GM18519 (cell line): ENCODE results near the gene GOLGA8S.
"Not testable (repeated sequence)": the region's sequence is repeated elsewhere in the genome, so short reads cannot be mapped to it uniquely, and the experiment has no call there.

ENCODE experiments used
- ATAC-seq: cut with Tn5 transposase; IDR thresholded peaks from one replicate; pipeline ENCODE4 v1.9.1; 2021; ENCODE audit warnings: mild to moderate bottlenecking, moderate library complexity; ENCODE audit not compliant: unreplicated experiment, low FRiP score

GOLGA8S gene, protein sequence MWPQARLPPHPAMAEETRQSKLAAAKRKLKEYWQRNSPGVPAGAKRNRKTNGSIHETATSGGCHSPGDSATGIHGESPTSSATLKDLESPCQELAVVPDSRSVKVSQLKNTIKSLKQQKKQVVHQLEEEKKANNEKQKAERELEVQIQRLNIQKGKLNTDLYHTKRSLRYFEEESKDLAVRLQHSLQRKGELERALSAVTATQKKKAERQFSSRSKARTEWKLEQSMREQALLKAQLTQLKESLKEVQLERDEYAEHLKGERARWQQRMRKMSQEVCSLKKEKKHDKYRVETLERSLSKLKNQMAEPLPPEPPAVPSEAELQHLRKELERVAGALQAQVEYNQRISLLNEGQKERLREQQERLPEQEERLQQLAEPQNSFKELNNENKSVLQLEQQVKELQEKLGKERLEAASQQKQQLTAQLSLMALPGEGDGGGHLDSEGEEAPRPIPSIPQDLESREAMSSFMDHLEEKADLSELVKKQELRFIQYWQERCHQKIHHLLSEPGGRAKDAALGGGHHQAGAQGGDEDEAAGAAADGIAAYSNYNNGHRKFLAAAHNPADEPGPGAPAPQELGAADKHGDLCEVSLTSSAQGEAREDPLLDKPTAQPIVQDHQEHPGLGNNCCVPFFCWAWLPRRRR

GRCh38 chr15:23354448-23354847, at the start of gene GOLGA8S:
GOLGA8S (plus strand) TSS chr15:23354748; CDS start chr15:23354810, 62 bp downstream.
- not testable (repeated sequence) for ATAC-seq

DNA sequence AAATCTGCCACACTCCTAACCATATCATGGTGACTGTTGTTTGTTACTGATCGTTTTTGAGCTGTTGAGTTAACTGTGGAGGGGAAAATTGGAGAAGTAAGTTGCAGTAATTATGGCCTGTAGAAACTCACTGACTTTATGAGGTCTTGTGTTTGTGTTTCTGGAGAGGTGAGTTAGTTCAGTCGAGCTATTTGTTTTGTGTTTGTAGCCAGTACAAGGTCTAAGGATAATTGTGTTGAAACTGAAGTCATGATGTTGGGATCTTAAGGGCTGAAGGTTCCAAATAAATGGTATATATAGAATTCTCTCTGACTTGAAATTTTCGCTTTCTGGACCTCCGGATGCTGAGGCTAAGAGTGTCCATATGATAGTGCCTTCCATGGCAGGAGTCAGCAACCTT, 49.7 kb upstream of the GOLGA8S start:
- not testable (repeated sequence) for ATAC-seq

DNA sequence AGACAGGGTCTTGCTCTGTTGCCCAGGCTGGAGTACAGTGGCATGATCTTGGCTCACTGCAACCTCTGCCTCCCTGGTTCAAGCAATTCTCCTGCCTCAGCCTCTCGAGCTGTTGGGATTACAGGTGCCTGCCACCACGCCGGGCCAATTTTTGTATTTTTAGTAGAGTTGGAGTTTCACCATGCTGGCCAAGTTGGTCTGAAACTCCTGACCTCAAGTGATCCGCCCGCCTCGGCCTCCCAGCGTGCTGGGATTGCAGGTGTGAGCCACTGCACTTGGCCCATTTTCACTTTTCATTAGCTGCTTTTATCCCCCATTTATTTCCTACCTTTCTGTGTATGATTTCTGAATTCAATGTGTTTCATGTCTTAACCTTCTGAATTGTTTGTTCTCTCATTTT, 48.6 kb upstream of the GOLGA8S start:
- ATAC-seq: not testable (repeated sequence)

GRCh38 chr15:23311233-23311632, 43.3 kb upstream of the GOLGA8S start:
- ATAC-seq: not testable (repeated sequence)

- ATAC-seq: not testable (repeated sequence)
These were observed 20.5 kb upstream of the GOLGA8S start, which contains the start of gene GOLGA6L26 for GRCh38 chr15:23334096-23334495. GOLGA6L26 (minus strand) TSS chr15:23334196; CDS start chr15:23334135, 61 bp downstream.

DNA sequence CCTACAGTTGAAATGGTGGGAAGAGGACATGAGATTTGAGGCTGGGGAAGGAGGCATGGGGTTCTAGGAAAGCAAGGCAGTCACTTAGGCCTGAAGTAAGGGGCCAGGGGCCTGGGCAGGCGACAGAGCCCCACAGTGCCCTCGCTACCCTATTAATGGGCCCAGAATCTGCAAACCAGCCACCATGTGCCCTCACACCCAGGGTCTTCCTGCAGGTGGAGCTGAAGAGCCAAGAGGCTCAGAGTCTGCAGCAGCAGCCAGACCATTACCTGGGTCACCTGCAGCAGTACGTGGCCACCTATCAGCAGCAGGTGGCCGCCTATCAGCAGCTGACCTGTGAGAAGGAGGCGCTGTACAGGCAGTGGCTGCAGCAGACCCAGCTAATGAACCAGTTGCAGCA, 8.1 kb downstream of the GOLGA8S start:
- not testable (repeated sequence) for ATAC-seq

- not testable (repeated sequence) for ATAC-seq
These were observed 9.7 kb downstream of the GOLGA8S start for GRCh38 chr15:23364261-23364660.

DNA sequence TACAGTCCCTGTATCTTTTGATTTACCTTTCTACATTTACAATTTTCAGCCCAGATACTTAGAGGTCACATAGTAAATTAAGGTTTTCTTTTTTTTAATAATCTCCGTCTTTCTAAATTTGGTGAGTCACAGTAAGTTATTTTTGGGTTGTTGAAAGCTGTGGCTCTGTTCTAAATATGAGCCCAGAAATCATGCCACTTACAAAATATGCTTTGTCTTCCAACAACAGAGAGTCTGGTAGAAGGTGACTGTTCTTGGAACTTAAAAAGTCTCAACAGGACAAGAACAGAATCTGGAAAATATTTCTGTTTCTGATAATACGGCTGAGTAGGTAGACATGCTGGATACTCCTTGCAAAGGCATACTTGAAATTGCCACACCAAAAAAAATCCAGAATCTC, 16.0 kb downstream of the GOLGA8S start:
- no peak for ATAC-seq

DNA sequence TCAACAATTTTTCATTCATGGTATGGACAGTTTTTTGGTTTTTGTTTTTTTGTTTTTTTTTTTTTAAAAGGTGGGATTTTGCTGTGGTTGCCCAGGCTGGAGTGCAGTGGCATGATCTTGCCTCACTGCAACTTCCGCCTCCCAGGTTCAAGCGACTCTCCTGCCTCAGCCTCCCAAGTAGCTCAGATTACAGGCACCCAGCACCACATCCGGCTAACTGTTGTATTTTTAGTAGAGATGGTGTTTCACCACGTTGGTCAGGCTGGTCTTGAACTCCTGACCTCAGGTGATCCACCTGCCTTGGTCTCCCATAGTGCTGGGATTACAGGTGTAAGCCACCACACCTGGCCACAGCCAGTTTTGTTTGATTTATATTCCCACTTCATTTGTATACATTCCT, 16.6 kb downstream of the GOLGA8S start:
- not testable (repeated sequence) for ATAC-seq

DNA sequence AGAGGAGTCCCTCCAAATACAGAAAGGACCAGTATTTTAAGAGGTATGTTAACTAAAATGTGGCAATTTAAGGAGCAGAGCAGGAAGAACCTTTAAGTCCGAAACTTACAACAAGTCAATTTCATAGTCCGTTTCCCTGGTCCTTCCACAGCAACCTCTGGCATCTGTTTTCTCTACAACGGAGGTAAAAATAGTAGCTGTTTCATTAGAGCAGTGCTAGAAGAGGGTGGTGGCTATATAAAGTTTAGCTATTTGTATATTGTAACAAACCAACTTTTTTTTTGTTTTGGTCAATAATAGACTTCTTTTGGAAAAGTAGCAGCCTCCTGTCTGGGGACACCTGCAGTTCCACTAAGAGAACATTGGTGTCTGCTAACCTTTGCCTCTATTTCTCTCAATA, 17.3 kb downstream of the GOLGA8S start:
- not testable (repeated sequence) for ATAC-seq

- ATAC-seq: no peak
These were observed 17.7 kb downstream of the GOLGA8S start for GRCh38 chr15:23372284-23372683.

- ATAC-seq: not testable (repeated sequence)
These were observed 18.5 kb downstream of the GOLGA8S start for GRCh38 chr15:23372891-23373600.

DNA sequence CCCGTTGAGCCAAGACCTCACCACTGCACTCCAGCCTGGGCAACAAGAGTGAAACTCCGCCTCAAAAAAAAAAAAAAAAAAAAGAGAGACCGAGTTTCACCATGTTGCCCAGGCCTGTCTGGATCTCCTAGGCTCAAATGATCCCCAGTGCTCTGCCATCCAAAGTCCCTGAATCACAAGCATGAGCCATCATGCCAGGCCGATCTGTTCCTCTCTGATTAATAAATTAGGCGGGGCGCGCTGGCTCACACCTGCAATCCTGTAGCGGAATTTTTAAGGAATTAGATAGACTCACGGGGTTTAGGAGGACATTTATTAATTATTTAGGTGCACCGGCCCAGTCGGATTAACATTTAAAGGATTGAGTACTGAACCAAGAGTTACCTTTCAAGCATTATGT, 19.7 kb downstream of the GOLGA8S start:
- ATAC-seq: not testable (repeated sequence)

DNA sequence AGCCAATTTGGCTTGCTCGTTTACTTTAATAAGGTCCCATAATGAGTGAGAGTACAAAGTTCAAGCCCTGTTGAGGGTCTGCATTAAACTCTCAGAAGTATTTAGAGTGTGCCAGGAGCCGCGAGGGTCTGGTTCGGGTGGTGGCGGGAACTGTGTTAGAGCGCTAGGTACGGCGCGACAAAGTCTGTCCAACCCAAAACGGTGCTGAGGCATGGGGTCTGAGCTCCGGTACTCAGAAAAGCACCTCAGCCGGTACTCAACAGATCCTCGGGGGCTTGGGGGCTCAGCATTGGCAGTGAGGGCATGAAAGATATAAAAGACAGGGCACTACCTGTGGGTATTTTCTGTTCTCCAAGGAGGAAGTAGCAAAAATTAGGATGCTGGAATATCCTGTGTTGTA, 24.4 kb downstream of the GOLGA8S start:
- ATAC-seq: not testable (repeated sequence)

GRCh38 chr15:23380700-23381099, 26.2 kb downstream of the GOLGA8S start:
- ATAC-seq: not testable (repeated sequence)

- not testable (repeated sequence) for ATAC-seq
These were observed 26.6 kb downstream of the GOLGA8S start for GRCh38 chr15:23381192-23381591.

DNA sequence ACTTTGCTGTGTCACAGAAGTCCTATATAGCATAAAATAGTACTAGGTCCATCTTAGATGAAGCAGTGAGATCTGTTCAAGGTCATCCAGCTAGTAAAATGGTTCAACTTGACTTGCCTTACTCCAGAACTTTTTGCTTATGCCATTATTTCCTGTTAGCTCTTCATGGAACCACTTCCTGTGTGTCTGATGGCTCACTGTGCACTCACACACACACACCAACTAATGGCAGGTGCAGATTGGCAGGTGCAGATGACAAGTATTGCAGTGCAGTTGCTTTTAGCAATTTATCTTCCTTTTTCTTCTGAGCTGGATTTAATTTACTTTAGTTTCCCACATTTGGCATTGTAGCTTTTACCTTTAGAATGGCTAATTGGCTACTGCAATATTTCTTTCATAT, 29.8 kb downstream of the GOLGA8S start:
- ATAC-seq: no peak

GRCh38 chr15:23385886-23386430, 31.4 kb downstream of the GOLGA8S start:
- no peak for ATAC-seq

DNA sequence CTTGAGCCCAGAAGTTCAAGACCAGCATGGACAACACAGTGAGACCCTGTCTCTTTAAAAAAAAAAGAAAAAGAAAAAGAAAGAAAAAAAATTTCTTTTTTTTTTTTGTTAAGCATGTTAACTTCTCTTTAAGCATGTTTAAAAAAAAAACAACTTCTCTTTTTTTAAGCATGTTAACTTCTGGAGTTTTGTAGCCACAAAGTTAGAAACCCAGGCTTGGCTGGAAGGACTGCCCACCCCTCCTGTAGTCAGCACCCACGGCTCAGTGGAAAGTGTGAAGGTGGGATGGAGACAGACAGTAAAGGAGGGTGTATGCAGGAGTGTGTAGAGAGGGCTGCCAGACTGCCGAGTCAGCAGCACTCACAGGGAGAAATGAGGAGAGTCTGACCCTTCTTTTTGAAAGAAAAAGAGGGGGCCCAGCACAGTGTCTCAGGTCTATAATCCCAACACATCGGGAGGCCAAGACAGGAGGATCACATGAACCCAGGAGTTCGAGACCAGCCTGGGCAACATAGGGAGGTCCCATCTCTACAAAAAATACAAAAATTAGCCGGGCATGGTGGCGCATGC, 33.2 kb downstream of the GOLGA8S start:
- no peak for ATAC-seq

DNA sequence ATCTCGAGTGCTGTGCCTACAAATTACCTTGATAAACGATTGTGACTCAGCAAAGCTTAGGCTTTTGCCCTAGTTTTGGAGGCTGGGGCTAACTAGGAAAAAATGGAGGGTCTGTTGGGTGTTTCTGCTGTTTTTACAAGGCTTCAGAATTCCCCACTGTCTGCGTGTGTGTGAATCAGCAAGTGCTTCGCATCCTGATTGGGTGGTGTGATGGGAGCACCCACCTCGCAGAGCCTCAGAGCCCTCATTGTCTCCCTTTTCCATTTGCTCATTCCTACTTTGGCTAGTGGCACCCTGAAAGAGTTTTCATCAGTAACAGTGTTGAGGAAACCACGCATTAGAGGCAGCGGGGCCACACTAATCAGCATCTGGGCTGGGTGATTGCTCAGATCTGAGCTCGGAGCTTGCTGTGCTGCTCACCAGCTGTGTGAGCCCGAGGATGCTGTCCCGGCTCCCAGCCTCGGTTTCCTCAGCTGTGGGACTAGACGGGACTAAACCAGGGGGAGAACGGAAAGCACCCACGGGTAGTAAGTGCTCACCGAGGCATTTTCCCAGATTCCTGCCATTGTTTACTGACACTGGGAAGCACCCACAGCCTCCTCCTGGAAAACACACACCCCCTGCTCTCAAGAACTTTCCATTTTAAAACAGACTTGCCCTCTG, 40.6 kb downstream of the GOLGA8S start:
- ATAC-seq: no peak
